Muscle layer of duodenum (tissue), 2 donors: Measurements from ENCODE around the gene HSD17B14.
"Not testable (repeated sequence)": the region's sequence is repeated elsewhere in the genome, so short reads cannot be mapped to it uniquely, and the experiment has no call there.

Experiments used
- H3K27ac ChIP-seq: one replicate; pipeline ENCODE4 v1.7.0; 2013; ENCODE audit warnings: mild to moderate bottlenecking, low read length
- H3K27me3 ChIP-seq: one replicate; pipeline ENCODE4 v1.7.0; 2013; ENCODE audit warnings: low read depth, mild to moderate bottlenecking, control low read depth, low read length
- H3K36me3 ChIP-seq, 2 donors: one replicate each; pipeline ENCODE4 v1.7.0; 2013; ENCODE audit warnings: low read length in 2 of 2, control low read depth in 1 of 2, mild to moderate bottlenecking in 1 of 2; ENCODE audit not compliant: insufficient read depth in 2 of 2, control insufficient read depth in 1 of 2
- H3K4me1 ChIP-seq, 2 donors: one replicate each; pipeline ENCODE4 v1.7.0; 2013; ENCODE audit warnings: low read length in 2 of 2, mild to moderate bottlenecking in 2 of 2, control low read depth in 1 of 2, moderate library complexity in 1 of 2; ENCODE audit not compliant: insufficient read depth in 2 of 2, control insufficient read depth in 1 of 2
- H3K4me3 ChIP-seq, 2 donors: one replicate each; pipeline ENCODE4 v1.7.0; 2013; ENCODE audit warnings: low read length in 2 of 2, low read depth in 1 of 2, mild to moderate bottlenecking in 1 of 2
- H3K9me3 ChIP-seq, 2 donors: one replicate each; pipeline ENCODE4 v1.7.0; 2013; ENCODE audit warnings: low read length in 2 of 2, control low read depth in 1 of 2, mild to moderate bottlenecking in 1 of 2; ENCODE audit not compliant: control insufficient read depth in 1 of 2
- donor health status: healthy.

Gene HSD17B14

DNA sequence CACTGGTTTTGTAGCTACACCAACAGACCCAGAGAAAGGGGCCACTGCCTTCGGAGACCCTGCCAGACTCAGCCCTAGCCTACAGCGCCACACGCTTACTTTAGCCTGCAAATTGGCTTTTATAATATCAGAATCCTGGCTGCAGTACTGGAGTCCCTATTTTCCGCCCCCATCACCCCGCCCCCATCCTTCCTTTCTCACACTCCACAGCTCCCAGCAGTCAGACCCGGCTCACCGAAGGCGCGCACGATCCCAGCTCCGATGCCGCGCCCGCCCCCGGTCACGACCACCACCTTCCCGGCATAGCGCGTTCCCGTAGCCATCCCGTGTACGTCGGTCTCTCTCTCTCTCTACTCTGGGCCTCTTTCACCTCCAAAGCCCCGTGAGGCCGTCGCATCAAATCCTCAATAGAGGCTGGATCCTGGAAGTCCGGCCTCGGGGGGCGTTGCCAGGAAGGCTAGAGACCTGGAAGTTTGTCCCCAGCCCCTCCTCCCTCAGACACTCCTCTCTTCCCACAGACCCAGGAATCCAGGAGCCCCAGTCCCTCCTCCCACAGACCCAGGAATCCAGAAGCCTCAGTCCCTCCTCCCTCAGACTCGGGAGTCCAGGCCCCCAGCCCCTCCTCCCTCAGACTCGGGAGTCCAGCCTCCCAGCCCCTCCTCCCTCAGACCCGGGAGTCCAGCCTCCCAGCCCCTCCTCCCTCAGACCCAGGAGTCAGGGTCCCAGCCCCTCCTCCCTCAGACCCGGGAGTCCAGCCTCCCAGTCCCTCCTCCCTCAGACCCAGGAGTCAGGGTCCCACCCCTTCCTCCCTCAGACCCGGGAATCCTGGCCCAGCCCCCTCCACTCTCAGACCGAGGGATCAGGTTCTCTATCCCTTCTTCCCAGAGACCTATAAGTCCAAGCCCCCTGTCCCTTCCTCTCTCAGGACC lies at the start of gene HSD17B14:
Gene HSD17B14, minus strand, starts transcription at position 403 of the 929 bp plus-strand sequence. Its CDS starts 80 bp downstream, at position 323.
- Histone ChIP-seq H3K4me1 (peaks cover 0 to 10% of the 10 kb centered on the region in 2 donors), H3K36me3 (peaks cover 4 to 9% of the 10 kb centered on the region in 2 donors), H3K27ac (peak within 1 kb of the TSS; percentile 63), H3K9me3 (no peaks in the 10 kb centered on the region), H3K27me3 (no peaks in the 10 kb centered on the region), H3K4me3 (peak within 1 kb of the TSS; percentile 54 to 65)

DNA sequence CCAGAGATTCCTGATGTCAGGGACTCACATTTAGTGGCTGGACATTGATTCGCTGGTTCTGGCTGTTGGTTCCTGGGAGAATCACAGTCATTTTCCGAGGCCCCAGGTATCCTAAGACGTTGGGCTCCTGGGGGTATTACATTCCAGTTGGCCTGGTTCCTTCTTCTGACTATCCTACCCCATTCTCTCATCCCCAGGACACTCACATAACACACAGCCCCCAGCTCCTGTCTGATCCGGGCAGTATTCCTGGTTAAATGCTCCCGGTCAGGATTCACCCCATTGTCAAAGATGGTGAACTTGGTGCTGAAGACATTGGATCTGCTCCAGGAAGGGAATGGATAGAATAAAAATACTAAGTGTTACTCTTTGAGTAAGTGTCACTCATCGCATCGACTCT lies 47.4 kb upstream of the HSD17B14 start:
- Histone ChIP-seq H3K27me3 (no peaks in the 10 kb centered on the region), H3K9me3 (no peaks in the 10 kb centered on the region), H3K4me3 (no peak overlapping the region), H3K4me1 (no peaks in the 10 kb centered on the region), H3K36me3 (peaks cover 0 to under 1% of the 10 kb centered on the region in 2 donors), H3K27ac (no peak overlapping the region)

DNA sequence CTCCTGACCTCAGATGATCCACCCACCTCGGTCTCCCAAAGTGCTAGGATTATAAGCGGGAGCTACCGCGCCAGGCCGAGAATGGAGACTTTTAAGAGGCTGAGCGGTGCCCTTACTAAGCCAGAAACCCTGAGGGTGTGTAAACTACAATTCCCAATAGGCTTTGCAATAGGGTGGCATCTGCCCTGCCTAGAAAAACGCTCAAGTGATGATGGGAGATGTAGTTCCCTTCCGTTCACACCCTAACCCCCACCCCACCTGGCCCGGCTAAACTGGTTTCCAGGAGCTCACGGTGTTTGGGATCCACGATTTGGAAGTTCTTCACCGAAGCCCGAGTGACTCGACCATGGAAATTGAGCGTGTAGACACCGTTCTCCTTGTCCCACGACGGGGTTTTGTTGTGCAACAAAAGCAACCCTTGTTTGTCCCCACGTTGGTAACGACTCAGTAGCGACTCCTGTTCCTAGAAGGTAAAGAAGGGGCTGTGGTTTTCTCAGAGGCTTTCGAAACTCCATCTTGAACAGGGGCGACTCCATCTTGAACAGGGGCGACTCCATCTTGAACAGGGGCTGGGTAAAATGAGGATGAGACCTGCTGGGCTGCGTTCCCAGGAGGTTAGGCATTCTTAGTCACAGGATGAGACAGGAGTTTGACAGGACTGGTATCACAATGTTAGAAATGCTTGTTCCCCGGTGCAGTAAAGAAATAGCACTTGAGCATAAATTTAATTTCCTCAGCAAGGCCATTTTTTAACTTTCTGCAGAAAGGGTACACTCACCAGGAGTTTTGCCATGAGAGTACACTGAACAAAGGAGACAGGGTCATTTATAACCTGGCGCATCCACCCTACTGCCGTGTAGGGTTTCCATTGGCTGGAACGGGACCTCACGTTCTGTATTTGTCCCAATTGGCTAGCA lies 45.7 kb upstream of the HSD17B14 start:
- no peaks in the 10 kb centered on the region for H3K27me3 ChIP-seq
- H3K4me3 ChIP-seq, result no peak overlapping the region
- H3K27ac ChIP-seq, result no peak overlapping the region
- no peaks in the 10 kb centered on the region for H3K9me3 ChIP-seq
- H3K36me3 ChIP-seq, result peaks cover 0 to 13% of the 10 kb centered on the region in 2 donors
- no peaks in the 10 kb centered on the region for H3K4me1 ChIP-seq

DNA sequence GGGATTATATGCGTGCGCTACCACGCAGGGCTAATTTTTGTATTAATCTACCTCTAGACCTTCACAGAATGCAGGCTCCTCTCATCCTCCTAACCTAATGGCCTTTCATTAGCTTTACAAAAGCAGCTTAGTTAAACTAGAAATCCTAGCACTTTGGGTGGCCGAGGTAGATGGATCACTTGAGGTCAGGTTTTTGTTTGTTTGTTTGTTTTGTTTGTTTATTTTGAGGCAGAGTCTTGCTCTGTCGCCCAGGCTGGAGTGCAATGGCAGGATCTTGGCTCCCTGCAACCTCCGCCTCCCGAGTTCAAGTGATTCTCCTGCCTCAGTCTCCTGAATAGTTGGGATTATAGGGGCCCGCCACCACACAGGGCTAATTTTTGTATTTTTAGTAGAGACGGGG lies 43.4 kb upstream of the HSD17B14 start:
- H3K9me3 ChIP-seq, H3K27me3 ChIP-seq, H3K4me3 ChIP-seq, H3K27ac ChIP-seq: not testable (repeated sequence)
- Histone ChIP-seq H3K36me3 (peaks cover 7 to 31% of the 10 kb centered on the region in 2 donors), H3K4me1 (peaks cover 0 to 15% of the 10 kb centered on the region in 2 donors)

DNA sequence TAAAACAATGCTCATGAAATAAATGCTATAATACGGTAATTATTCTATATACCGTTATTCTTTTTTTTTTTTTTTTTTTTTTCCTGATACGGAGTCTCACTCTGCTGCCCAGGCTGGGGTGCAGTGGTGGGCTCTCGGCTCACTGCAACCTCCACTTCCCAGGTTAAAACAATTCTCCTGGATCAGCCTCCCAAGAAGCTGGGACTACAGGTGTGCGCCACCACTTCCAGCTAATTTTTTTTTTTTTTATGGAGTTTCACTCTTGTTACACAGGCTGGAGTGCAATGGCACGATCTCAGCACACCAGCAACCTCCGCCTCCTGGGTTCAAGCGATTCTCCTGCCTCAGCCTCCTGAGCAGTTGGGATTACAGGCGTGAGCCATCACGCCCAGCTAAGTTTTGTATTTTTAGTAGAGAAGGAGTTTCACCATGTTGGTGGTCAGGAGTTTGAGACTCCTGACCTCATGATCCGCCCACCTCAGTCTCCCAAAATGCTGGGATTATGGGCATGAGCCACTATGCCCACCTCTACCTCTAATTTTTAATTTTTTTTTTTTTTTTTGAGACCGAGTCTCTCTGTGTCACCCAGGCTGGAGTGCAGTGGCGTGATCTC lies 42.8 kb upstream of the HSD17B14 start:
- no peaks in the 10 kb centered on the region for H3K9me3 ChIP-seq
- H3K27me3 ChIP-seq, result no peaks in the 10 kb centered on the region
- no peak overlapping the region for H3K4me3 ChIP-seq
- H3K27ac ChIP-seq, result no peak overlapping the region
- peaks cover 0 to 20% of the 10 kb centered on the region in 2 donors for H3K4me1 ChIP-seq
- H3K36me3 ChIP-seq, result peaks cover 13 to 37% of the 10 kb centered on the region in 2 donors

DNA sequence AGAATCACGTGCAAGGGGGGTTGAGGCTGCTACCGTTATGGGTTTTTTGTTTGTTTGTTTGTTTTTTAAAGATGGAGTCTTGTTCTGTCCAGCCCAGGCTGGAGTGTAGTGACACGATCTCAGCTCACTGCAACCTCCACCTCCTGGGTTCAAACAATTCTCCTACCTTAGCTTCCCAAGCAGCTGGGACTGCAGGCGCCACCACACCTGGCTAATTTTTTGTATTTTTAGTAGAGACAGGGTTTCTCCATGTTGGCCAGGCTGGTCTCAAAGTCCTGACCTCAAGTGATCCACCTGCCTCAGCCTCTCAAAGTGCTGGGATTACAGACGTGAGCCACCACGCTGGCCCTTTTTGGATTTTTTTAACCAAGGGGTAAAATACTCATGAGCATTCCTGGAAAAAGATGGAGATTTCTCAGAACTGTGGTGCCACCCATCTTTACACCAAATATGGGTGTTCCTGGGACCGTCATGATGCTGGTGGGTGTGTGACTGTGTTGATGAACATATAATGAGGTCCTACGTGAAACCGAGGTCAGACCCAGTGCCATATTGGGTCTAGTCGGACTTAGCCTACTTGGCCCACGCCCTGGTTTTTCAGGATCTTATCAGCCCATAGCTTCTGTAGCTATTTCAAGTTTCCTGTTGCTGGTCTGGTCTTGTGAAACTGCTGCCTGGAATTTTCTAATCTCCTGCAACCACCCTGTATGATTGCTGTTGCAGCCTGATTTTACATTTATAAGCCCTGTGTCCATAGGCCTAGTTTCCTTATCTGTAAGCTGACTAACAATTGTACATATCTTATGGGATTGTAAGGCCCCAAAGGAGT lies 42.1 kb upstream of the HSD17B14 start:
- Histone ChIP-seq H3K27ac (peak overlapping the region; percentile 14), H3K27me3 (no peaks in the 10 kb centered on the region), H3K36me3 (peaks cover 19 to 44% of the 10 kb centered on the region in 2 donors), H3K4me3 (no peak overlapping the region), H3K9me3 (no peaks in the 10 kb centered on the region), H3K4me1 (peaks cover 0 to 27% of the 10 kb centered on the region in 2 donors)

DNA sequence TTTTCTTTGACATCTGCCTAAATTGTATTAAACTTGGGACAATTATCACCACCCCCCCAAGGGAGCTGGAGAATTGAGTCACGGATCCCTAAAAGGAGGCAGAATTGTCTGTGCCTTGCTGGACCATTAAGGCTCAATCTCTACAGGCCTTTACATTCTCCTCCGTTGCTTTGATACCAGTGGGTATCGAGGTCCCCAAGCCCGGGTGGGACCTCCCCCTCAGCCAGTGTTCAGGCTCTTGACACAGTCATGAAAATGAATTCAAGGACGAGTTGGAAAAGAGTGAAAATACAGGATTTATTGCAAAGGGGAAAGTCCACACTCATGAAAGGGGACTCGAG lies 41.5 kb upstream of the HSD17B14 start:
- H3K27me3 ChIP-seq, result no peaks in the 10 kb centered on the region
- no peak overlapping the region for H3K27ac ChIP-seq
- peaks cover 0 to 28% of the 10 kb centered on the region in 2 donors for H3K4me1 ChIP-seq
- peaks cover 22 to 50% of the 10 kb centered on the region in 2 donors for H3K36me3 ChIP-seq
- H3K4me3 ChIP-seq, result no peak overlapping the region
- H3K9me3 ChIP-seq, result no peaks in the 10 kb centered on the region

DNA sequence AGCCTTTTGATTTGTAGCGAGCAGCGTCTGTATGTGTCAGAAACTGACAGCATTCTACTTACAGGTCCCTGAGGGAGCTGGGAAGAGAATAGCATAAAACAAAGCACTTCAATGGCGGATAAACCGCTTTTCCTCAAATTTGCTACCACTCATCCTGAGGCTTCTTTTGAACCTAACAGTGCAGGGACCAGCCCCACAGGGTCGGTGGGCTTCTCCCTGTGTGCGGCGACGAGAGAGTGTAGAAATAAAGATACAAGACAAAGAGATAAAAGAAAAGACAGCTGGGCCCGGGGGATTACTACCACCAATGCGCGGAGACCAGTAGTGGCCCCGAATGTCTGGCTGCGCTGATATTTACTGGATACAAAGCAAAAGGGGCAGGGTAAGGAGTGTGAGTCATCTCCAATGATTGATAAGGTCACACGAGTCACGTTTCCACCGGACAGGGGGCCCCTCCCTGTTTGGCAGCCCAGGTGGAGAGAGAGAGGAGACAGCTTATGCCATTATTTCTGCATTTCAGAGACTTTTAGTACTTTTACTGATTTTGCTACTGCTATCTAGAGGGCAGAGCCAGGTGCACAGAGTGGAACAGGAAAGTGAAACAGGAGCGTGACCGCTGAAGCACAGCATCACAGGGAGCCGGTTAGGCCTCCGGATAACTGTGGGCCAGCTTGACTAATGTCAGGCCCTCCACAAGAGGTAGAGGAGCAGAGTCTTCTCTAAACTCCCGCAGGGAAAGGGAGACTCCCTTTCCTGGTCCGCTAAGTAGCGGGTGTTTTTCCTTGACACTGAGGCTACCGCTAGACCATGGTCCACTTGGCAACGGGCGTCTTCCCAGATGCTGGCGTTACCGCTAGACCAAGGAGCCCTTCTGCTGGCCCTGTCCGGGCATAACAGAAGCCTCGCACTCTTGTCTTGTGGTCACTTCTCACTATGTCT lies 40.0 kb upstream of the HSD17B14 start:
- H3K4me1 ChIP-seq, result peaks cover 0 to 28% of the 10 kb centered on the region in 2 donors
- H3K9me3 ChIP-seq, H3K27me3 ChIP-seq: not testable (repeated sequence)
- peak overlapping the region; percentile 100 for H3K27ac ChIP-seq
- peak overlapping the region; percentile 97 to 99 for H3K4me3 ChIP-seq
- peaks cover 22 to 56% of the 10 kb centered on the region in 2 donors for H3K36me3 ChIP-seq

DNA sequence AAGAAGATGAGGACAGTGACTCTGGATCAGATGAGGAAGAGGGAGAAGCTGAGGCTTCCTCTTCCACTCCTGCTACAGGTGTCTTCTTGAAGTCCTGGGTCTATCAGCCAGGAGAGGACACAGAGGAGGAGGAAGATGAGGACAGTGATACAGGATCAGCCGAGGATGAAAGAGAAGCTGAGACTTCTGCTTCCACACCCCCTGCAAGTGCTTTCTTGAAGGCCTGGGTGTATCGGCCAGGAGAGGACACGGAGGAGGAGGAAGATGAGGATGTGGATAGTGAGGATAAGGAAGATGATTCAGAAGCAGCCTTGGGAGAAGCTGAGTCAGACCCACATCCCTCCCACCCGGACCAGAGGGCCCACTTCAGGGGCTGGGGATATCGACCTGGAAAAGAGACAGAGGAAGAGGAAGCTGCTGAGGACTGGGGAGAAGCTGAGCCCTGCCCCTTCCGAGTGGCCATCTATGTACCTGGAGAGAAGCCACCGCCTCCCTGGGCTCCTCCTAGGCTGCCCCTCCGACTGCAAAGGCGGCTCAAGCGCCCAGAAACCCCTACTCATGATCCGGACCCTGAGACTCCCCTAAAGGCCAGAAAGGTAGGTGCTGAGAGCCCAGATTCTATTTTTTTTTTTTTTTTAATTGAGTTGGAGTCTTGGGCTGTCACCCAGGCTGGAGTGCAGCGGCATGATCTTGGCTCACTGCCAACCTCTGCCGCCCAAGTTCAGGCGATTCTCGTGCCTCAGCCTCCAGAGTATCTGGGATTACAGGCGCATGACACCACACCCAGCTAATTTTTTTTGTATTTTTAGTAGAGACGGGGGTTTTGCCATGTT lies 38.2 kb upstream of the HSD17B14 start:
- H3K36me3 ChIP-seq, result peaks cover 22 to 56% of the 10 kb centered on the region in 2 donors

More for the DNA sequence above, 38.2 kb upstream of the HSD17B14 start:
- Histone ChIP-seq H3K27me3 (no peaks in the 10 kb centered on the region), H3K9me3 (no peaks in the 10 kb centered on the region), H3K27ac (peak overlapping the region; percentile 100), H3K4me1 (peaks cover 0 to 28% of the 10 kb centered on the region in 2 donors), H3K4me3 (peak overlapping the region; percentile 97 to 99)
